ENCODE measurements around the gene TSEN54.
A peak's percentile ranks its signal among the peaks of the same experiment; 100 is the strongest.
"Not testable (repeated sequence)": the region's sequence is repeated elsewhere in the genome, so short reads cannot be mapped to it uniquely, and the experiment has no call there.

The TSEN54 gene

DNA sequence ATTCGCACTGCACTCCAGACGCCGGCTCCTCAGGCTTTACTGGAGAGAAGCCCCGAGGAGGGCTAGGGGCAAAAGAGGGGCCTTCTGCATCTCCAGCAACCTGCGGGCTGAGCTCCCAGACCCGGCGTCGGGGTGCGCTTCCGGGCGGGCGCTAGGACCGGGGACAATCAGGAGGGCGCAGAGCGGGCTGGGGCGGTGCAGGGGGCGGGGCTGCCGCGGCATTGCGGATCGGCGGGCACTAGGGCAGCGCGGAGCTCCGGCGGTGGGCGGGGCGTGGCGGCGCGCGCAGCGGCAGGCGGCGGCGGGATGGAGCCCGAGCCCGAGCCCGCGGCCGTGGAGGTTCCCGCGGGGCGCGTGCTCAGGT lies at the start of gene TSEN54:
Gene TSEN54, plus strand, starts transcription at position 274 of the 364 bp plus-strand sequence. Its CDS starts 33 bp downstream, at position 307.
- Mint-ChIP-seq H3K9me3 (no peaks in the 10 kb centered on the region), H3K36me3 (peaks cover 6% of the 10 kb centered on the region), H3K4me1 (peaks cover 22% of the 10 kb centered on the region), H3K27ac (peak within 1 kb of the TSS; percentile 41), H3K27me3 (no peaks in the 10 kb centered on the region), H3K4me3 (peak within 1 kb of the TSS; percentile 90)
- peak; percentile 92 for ATAC-seq

- H3K36me3 Mint-ChIP-seq = peaks cover 39% of the 10 kb centered on the region
- no peak overlapping the region for H3K27ac Mint-ChIP-seq
- H3K9me3 Mint-ChIP-seq = no peaks in the 10 kb centered on the region
- peaks cover 17% of the 10 kb centered on the region for H3K4me1 Mint-ChIP-seq
- H3K4me3 Mint-ChIP-seq = no peak overlapping the region
- no peak for ATAC-seq
- H3K27me3 Mint-ChIP-seq = no peaks in the 10 kb centered on the region
These were observed 48.0 kb upstream of the TSEN54 start for GRCh38 chr17:75468291-75468754.

DNA sequence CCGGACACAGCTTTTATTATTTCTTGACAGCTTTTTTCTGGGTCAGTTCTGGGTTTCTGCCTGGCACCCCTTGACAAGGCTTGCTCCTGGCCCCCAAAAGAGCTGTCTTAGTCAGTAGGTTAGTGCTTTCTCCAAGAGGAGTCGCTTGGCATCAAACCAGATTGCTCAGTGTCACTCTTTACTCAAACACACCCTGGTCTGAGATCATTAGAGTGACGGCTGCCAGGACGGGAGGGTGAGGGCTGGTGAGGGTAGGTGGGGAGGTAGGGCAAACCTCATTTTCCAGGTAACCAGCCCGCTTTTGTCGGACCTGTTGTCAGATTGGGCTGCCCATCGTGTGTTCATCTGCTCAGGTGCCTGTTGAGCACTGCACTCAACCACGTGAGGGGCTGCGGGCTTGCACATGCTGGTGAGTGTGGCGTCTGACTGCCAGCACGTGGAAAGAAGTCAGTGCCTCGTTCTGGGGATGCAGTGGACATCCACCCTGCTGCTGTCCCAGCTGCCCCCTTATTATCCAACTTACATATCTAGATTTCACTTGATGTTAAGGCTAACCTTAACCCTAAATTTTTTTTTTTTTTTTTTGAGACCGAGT lies 47.5 kb upstream of the TSEN54 start:
- no peak for ATAC-seq
- H3K27ac Mint-ChIP-seq = no peak overlapping the region
- peaks cover 12% of the 10 kb centered on the region for H3K4me1 Mint-ChIP-seq
- H3K27me3 Mint-ChIP-seq = no peaks in the 10 kb centered on the region
- peaks cover 45% of the 10 kb centered on the region for H3K36me3 Mint-ChIP-seq
- H3K4me3 Mint-ChIP-seq = no peak overlapping the region
- no peaks in the 10 kb centered on the region for H3K9me3 Mint-ChIP-seq

GRCh38 chr17:75471207-75471606 lies 45.1 kb upstream of the TSEN54 start:
- H3K4me1 Mint-ChIP-seq = peaks cover under 1% of the 10 kb centered on the region
- H3K27ac Mint-ChIP-seq = no peak overlapping the region
- H3K4me3 Mint-ChIP-seq = no peak overlapping the region
- no peaks in the 10 kb centered on the region for H3K27me3 Mint-ChIP-seq
- ATAC-seq = no peak
- H3K36me3 Mint-ChIP-seq = peaks cover 51% of the 10 kb centered on the region
- no peaks in the 10 kb centered on the region for H3K9me3 Mint-ChIP-seq

DNA sequence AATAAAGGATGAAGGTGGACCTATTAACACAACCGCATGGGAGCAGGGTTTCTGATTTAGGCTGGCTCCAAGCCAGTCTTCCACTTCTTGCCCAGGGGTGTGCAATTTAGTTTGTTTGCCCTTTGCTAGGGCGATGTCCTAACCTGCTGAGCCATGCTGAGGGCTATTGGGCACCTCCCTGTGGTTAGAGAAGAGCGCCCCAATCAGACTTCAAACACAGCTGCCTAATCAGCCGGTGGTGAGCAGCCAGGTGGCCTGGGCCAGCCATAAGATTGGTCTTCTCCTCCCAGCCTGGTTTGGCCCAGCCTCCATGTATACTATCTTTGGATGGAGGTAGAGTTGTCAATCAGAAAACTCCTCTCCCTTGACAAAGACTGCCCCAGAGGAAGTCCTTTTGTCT lies 44.2 kb upstream of the TSEN54 start:
- H3K4me3 Mint-ChIP-seq = no peak overlapping the region
- no peak for ATAC-seq
- no peaks in the 10 kb centered on the region for H3K27me3 Mint-ChIP-seq
- H3K27ac Mint-ChIP-seq = no peak overlapping the region
- H3K4me1 Mint-ChIP-seq = peaks cover 6% of the 10 kb centered on the region
- peaks cover 55% of the 10 kb centered on the region for H3K36me3 Mint-ChIP-seq
- no peaks in the 10 kb centered on the region for H3K9me3 Mint-ChIP-seq

DNA sequence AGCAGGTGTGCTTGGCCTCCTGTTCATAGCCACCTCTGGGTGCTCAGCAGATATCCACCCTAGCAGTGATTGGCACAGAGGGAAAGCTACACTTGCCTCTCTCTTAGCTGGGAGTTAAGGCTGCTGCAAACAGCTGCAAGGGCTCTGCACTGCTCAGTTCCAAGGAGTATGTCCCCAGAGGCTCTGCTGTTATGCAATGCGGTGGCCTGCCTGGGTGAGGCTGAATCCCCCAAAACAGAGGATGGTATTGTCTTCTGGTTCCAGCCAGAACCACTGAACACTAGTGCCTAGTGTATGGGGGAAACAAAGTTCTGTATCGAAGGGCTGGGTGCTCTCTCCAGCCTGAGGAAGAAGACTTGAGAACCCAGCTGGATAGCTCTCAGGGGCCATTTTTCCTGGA lies 43.1 kb upstream of the TSEN54 start:
- Mint-ChIP-seq H3K27ac (no peak overlapping the region), H3K27me3 (no peaks in the 10 kb centered on the region), H3K4me3 (no peak overlapping the region), H3K36me3 (peaks cover 53% of the 10 kb centered on the region), H3K4me1 (peaks cover 6% of the 10 kb centered on the region), H3K9me3 (no peaks in the 10 kb centered on the region)
- no peak for ATAC-seq

DNA sequence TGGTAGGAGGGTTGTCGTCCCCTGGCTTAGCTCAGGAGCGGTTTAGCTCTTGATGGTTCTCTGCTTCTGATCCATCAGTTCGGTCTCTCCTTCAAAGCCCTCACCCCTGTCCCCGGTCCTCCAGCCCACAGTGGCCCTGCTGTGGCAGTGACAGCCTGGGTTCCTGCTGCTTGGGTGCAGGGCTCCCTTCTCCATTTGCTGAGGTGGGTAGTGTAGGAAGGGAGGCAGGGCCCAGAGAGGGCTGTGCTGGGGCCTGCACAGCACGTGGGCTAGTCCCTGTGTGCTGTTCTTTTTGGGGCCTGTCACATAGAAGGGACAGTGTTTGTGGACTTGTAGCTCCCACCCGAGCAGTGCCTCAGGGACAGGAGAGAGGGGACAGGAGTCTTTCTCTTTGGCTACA lies 41.6 kb upstream of the TSEN54 start:
- H3K36me3 Mint-ChIP-seq = peaks cover 48% of the 10 kb centered on the region
- peaks cover 6% of the 10 kb centered on the region for H3K4me1 Mint-ChIP-seq
- ATAC-seq = no peak
- no peaks in the 10 kb centered on the region for H3K9me3 Mint-ChIP-seq
- no peak overlapping the region for H3K4me3 Mint-ChIP-seq
- H3K27me3 Mint-ChIP-seq = no peaks in the 10 kb centered on the region
- no peak overlapping the region for H3K27ac Mint-ChIP-seq

DNA sequence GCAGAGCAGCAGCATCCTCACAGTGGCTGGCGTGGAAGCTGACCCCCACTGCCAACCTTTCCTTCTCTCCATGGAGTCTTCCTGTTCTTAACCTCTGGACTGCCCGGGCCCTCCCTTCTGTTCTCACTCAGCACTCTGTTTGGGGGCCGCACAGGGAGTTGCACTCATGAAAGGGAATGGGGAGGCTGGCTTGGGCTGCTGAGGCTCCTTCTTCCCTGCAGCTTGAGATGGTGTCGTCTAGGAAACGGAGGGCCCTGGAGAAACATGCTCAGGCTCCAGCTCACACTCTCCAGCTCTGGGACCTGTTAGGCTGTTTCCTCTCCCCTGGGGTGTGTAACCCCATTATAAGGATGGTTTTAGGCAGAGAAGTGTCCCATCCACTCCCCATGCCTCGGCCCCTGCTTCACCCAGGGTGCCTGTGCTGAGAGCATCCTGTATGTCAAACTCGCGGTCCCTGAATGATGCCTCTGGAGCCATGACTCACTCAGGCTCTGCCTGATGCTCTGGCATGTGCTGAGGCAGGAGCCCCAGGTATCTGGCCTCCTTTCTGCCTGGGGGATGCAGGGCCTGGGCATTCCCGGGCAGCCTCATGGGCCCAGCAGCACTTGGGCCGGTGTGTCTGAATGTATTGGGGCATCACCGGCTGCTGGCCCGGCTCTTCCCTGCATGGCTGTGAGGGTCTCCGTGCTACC lies 41.0 kb upstream of the TSEN54 start:
- Mint-ChIP-seq H3K9me3 (no peaks in the 10 kb centered on the region), H3K4me1 (peaks cover 6% of the 10 kb centered on the region), H3K4me3 (no peak overlapping the region), H3K36me3 (peaks cover 48% of the 10 kb centered on the region), H3K27me3 (no peaks in the 10 kb centered on the region), H3K27ac (no peak overlapping the region)
- no peak for ATAC-seq

DNA sequence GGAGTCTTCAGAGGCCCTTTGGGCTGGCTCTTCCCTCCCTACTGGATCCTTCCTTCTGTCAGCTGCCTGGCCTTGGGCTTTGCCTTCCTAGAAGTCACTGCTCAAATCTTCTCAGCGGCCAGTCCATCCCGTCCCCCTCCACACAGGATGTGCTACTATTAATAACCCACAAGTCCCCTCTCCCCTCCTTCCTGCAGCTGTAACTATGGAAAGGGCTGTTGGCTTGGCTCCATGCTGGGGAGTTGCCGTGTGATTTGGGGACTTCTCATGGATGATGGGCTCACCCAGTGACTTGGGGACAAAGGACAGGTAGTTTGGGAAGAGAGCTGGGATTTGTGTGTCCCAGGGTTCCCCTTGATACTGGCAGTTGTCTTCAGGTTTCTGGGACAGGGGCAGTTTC lies 40.5 kb upstream of the TSEN54 start:
- H3K4me3 Mint-ChIP-seq = no peak overlapping the region
- no peak overlapping the region for H3K27ac Mint-ChIP-seq
- H3K9me3 Mint-ChIP-seq = no peaks in the 10 kb centered on the region
- ATAC-seq = no peak
- no peaks in the 10 kb centered on the region for H3K27me3 Mint-ChIP-seq
- H3K4me1 Mint-ChIP-seq = peaks cover 11% of the 10 kb centered on the region
- H3K36me3 Mint-ChIP-seq = peaks cover 48% of the 10 kb centered on the region

DNA sequence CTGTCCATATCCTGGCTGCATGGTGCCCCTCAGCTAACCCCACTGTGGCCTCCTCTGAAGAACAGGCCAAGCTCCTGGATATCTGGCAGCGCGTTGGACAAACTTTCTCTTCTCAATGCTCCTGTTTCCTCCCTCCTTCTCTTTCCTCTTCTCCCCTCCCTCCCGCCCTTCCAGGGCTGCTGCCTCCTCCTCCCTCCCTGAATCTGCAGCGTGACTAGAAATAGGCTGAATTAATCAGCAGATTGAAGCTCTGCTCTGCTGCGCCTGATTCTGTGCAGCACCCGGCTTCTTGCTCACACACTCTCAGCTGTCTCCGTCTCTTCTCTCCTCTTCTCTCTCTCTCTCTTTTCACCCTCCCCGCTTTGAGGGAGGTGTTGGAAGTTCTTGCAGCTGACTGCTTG lies 40.1 kb upstream of the TSEN54 start:
- Mint-ChIP-seq H3K4me3 (no peak overlapping the region), H3K36me3 (peaks cover 48% of the 10 kb centered on the region), H3K27me3 (no peaks in the 10 kb centered on the region), H3K27ac (no peak overlapping the region), H3K4me1 (peaks cover 12% of the 10 kb centered on the region), H3K9me3 (no peaks in the 10 kb centered on the region)
- no peak for ATAC-seq

DNA sequence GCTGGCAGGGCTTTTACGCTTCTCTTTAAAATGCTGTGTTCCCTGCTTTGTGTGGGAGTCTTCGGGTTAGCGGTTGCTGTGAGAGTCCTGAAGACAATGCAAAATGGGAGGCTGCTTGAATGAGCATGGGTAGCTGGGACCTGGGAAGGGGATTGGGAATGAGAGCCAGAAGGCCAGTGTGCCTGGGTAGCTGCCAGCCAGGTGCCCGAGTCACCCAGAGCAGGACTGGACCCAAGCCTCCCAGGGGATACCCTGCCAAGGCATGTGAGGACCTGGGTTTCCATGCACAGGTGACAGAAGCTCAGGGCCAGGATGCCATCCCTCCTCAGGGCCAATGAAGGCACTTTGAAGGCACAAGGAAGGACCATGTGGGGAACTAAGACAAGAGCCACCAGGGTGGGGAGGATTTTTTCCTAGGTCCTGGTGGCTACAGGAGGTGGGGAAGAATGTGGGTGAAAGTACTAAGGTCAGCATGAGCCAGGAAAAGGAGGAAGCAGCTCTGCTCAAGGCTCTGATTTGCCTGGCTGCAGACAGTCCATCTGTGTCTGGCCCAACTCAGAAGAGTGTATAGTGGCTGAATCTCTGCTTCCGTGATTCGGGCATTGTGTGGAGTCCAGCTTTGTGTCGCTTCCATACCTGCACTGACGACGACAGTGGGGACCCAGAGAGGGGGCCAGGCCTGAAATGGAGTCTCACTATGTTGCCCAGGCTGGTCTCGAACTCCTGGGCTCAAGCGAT lies 39.4 kb upstream of the TSEN54 start:
- H3K27me3 Mint-ChIP-seq = no peaks in the 10 kb centered on the region
- H3K27ac Mint-ChIP-seq = no peak overlapping the region
- no peaks in the 10 kb centered on the region for H3K9me3 Mint-ChIP-seq
- H3K4me1 Mint-ChIP-seq = peaks cover 12% of the 10 kb centered on the region
- peaks cover 44% of the 10 kb centered on the region for H3K36me3 Mint-ChIP-seq
- no peak for ATAC-seq
- no peak overlapping the region for H3K4me3 Mint-ChIP-seq

DNA sequence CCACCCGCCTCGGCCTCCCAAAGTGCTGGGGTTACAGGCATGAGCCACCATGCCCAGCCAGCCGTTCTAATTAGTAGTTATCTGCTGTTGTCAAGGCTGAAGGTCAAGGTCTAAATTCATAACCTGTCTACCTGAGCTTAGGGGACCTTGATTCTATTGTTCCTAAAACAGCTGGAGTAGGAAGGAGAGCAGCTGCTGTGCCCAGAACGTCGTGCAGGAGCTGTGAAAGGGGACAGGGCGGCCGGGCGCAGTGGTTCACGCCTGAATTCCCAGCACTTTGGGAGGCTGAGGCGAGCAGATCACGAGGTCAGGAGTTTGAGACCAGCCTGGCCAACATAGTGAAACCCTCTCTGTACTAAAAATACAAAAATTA lies 38.9 kb upstream of the TSEN54 start:
- H3K27ac Mint-ChIP-seq, ATAC-seq, H3K9me3 Mint-ChIP-seq, H3K4me3 Mint-ChIP-seq, H3K27me3 Mint-ChIP-seq: not testable (repeated sequence)
- Mint-ChIP-seq H3K36me3 (peaks cover 38% of the 10 kb centered on the region), H3K4me1 (peaks cover 12% of the 10 kb centered on the region)

GRCh38 chr17:75478508-75478907 lies 37.8 kb upstream of the TSEN54 start:
- Mint-ChIP-seq H3K9me3 (no peaks in the 10 kb centered on the region), H3K27me3 (no peaks in the 10 kb centered on the region), H3K4me3 (no peak overlapping the region), H3K4me1 (peaks cover 12% of the 10 kb centered on the region), H3K36me3 (peaks cover 28% of the 10 kb centered on the region), H3K27ac (no peak overlapping the region)
- no peak for ATAC-seq

DNA sequence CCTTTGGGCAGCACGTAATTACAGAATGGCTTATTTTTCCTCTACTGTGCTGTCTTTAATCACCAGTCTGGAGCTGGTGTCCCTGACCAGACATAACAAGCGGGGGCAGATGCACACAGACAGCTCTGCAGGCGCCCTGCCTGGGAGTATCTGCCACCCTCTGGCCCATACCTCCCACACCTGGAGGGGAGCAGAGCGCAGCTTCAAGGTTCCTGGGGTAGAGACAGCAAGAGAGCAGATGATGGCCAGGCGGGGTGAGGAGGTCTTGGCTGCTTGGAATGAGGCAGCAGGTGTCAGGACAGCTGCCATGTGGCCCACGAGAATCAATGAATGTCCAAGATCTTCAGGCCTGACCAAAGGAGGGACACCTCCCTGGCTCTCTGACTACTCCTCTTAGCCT lies 36.0 kb upstream of the TSEN54 start:
- no peak for ATAC-seq
- Mint-ChIP-seq H3K36me3 (peaks cover 24% of the 10 kb centered on the region), H3K4me1 (peaks cover 12% of the 10 kb centered on the region), H3K9me3 (no peaks in the 10 kb centered on the region), H3K27me3 (no peaks in the 10 kb centered on the region), H3K27ac (no peak overlapping the region), H3K4me3 (no peak overlapping the region)

- Mint-ChIP-seq H3K27me3 (no peaks in the 10 kb centered on the region), H3K4me1 (peaks cover 16% of the 10 kb centered on the region), H3K9me3 (no peaks in the 10 kb centered on the region), H3K36me3 (peaks cover 22% of the 10 kb centered on the region), H3K4me3 (no peak overlapping the region), H3K27ac (peak overlapping the region; percentile 3)
- ATAC-seq = no peak
These were observed 34.9 kb upstream of the TSEN54 start for GRCh38 chr17:75481194-75482068.

Measured in stimulated activated memory B cell treated with anti-CD40 and anti-IgM and Interleukin-4, amounts not matched to agents 10 μg/mL and 1 μg/mL and 100 μg/mL, for 72 hours (primary cell).